Measurements from ENCODE around the gene SNRPB. TPM values are rescaled to one million over a fixed set of nuclear protein-coding genes. Genes with fewer than 3 reads are reported as not detected.
A peak's percentile ranks its signal among the peaks of the same experiment; 100 is the strongest.

The SNRPB gene
- total and polyA plus RNA-seq, 10 of the 15 experiments (the other 5 are each of a cell fraction or from before 2014, with no cell fraction given) = 15.0 to 593 (median 366) TPM

DNA sequence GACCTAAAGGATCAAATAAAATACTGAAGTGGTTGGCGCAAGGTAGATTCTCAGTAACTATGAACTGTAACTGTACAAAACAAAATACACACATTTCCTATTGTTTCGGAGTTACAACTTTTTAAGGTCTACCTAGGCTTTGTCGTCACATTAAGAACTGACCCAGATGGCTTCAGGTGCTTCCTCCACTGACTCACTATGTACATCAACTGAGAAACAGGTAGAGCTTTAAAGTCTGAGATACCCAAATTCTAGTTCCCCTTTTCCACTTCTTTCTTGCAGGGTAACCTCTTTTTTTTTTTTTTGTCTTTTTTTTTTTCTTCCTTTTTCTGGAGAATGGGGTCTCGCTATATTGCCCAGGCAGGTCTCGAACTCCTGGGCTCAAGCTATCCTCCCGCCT is 5.5 kb downstream of the SNRPB start (continued):
- TF ChIP-seq KAT2A (conservative IDR thresholded peaks at IDR 0.05; ENCODE audit: control insufficient read depth, low read depth, low read length) (no peak), SIN3A (IDR thresholded peaks at IDR 0.05; ENCODE audit: low read depth, low read length) (no peak)

DNA sequence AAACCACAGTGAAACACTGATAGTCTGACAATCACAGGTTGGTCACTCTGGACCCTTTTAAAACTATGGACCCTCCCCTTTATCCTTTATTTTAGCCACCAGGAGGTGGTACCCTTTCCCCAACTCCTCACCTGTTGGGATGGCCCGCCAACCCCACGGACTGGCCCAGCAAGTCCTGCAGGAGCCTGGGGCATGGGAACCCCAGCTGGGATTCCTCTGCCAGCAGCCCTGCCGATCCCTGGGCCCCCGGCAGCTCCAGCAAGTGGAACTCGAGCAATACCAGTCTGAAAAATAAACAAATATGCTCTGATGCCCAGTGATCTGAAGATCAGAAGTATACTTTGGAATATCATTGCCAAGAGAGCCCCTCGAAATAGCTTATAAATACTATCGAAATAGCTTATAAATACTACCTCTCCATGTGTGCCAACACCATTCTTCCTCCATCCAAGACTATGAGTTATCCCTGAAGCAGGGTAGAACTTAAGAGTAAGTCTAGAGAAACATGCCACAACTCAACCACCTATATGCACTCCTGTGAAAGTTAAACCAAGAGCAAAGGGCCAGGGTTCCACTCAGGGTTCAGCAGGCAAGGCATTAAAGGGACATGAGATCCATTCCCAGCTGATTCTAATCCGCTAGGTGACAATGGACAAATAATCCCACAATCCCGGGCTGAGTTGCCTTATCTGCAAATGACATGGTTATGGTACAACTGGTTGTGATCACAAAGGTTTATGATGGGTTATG is 6.8 kb downstream of the SNRPB start:
- no peak for FAIRE-seq
- ChIA-PET SMC1A (ENCODE audit: uncharacterized antibody, unreplicated experiment) (no interaction called here), CTCF (interaction anchor here (0.9 kb wide), 1 partner anchor 10 kb away, joined by 5 read pairs; no protein-coding TSS in a partner anchor), POLR2A (no interaction called here), RAD21 (ENCODE audit: unreplicated experiment) (no interaction called here)
- no peak for DNase-seq (ENCODE audit: low read depth, low spot score)
- BruUV-seq (replicated peaks) = no TSS peak
- 97% methylated on average over 9 of the region's 9 CpGs for WGBS (ENCODE audit: insufficient coverage, insufficient replicate concordance, low lambda C conversion rate, missing lambda C conversion rate)
- Histone ChIP-seq H3K36me3 (ENCODE audit: control insufficient read depth in 2 of 2, insufficient read depth in 2 of 2, low read length in 1 of 2) (peaks cover 25 to 85% of the 10 kb centered on the region in 2 experiments), H3K4me1 (ENCODE audit: control insufficient read depth, insufficient read depth, low read length) (no peaks in the 10 kb centered on the region), H3K4me3 (no peak overlapping the region), H3K79me2 (ENCODE audit: control insufficient read depth, insufficient read depth, low read length) (peaks cover 38% of the 10 kb centered on the region), H3K27me3 (replicated peaks in 1 of 2; ENCODE audit: control insufficient read depth in 2 of 2, insufficient read depth in 2 of 2, low read length in 1 of 2) (no peaks in the 10 kb centered on the region), H3K9ac (ENCODE audit: control insufficient read depth, insufficient read depth, low read length) (no peak overlapping the region), H2AFZ (ENCODE audit: control insufficient read depth, low read depth, low read length) (no peak overlapping the region), H3K27ac (ENCODE audit: control insufficient read depth, insufficient read depth) (no peak overlapping the region), H4K20me1 (ENCODE audit: control insufficient read depth, insufficient read depth) (peaks cover 15% of the 10 kb centered on the region; the same call in 1 of the 2 replicates), H3K4me2 (ENCODE audit: control insufficient read depth, insufficient read depth) (no peak overlapping the region), H3K9me3 (replicated peaks; ENCODE audit: control insufficient read depth, insufficient read depth, low read length) (no peaks in the 10 kb centered on the region)
- intact Hi-C loops (cut with micrococcal nuclease; ENCODE audit: unreplicated experiment) (no loop called here), in situ Hi-C loops (cut with MboI) (no loop called here)
- TF ChIP-seq E4F1 (IDR thresholded peaks at IDR 0.05; ENCODE audit: borderline replicate concordance, partially characterized antibody) (no peak), ZNF384 (IDR thresholded peaks at IDR 0.05; ENCODE audit: borderline replicate concordance, low read depth, low read length) (no peak), POLR2AphosphoS5 (IDR thresholded peaks at IDR 0.05; ENCODE audit: low read length) (0 out of 2 replicates have a peak, but pooled peaks have one; percentile 10), YBX1 (IDR thresholded peaks at IDR 0.05) (no peak)
- TF ChIP-seq, protein P1, sequence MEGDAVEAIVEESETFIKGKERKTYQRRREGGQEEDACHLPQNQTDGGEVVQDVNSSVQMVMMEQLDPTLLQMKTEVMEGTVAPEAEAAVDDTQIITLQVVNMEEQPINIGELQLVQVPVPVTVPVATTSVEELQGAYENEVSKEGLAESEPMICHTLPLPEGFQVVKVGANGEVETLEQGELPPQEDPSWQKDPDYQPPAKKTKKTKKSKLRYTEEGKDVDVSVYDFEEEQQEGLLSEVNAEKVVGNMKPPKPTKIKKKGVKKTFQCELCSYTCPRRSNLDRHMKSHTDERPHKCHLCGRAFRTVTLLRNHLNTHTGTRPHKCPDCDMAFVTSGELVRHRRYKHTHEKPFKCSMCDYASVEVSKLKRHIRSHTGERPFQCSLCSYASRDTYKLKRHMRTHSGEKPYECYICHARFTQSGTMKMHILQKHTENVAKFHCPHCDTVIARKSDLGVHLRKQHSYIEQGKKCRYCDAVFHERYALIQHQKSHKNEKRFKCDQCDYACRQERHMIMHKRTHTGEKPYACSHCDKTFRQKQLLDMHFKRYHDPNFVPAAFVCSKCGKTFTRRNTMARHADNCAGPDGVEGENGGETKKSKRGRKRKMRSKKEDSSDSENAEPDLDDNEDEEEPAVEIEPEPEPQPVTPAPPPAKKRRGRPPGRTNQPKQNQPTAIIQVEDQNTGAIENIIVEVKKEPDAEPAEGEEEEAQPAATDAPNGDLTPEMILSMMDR (IDR thresholded peaks at IDR 0.05 in 2 of 3, conservative IDR thresholded peaks at IDR 0.05 in 1 of 3; ENCODE audit: control insufficient read depth in 2 of 3, extremely low read depth in 1 of 3, insufficient read depth in 1 of 3, low read depth in 3 of 3, low read length in 3 of 3) = no peak
- ATAC-seq = no peak
